ENCODE measurements around the gene DAZAP1.
A peak's percentile ranks its signal among the peaks of the same experiment; 100 is the strongest.

The DAZAP1 gene

DNA sequence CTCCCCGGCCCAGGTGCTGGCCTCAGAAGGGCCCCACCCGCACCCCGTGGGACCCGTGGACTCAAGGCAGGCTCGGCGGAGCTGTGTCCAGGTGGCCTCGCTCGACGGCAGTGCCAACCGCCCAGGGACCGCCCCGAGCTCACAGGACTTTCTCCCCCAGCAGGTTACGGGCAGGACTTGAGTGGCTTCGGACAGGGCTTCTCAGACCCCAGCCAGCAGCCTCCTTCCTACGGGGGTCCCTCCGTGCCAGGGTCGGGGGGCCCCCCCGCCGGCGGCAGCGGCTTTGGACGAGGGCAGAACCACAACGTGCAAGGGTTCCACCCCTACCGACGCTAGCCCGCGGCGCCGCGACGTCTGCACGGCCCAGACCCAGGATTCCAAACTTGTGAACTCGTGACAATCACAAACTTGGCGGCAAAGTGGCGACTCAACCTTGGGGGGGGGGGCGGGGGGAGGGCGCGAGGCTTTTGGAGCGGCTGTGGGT lies 27.2 kb downstream of the DAZAP1 start:
- no peak overlapping the region for H4K91ac ChIP-seq (ENCODE audit: low read length)
- H3K79me1 ChIP-seq (replicated peaks; ENCODE audit: low read length, poor library complexity, severe bottlenecking) = peaks cover 44% of the 10 kb centered on the region
- no peak for DNase-seq
- no peak overlapping the region for H3K27ac ChIP-seq (ENCODE audit: low read length, poor library complexity, severe bottlenecking)
- H2BK15ac ChIP-seq (ENCODE audit: low read depth, poor library complexity, severe bottlenecking) = no peak overlapping the region
- H4K8ac ChIP-seq (ENCODE audit: low read length) = no peak overlapping the region
- H2BK5ac ChIP-seq (ENCODE audit: low read depth, low read length, poor library complexity, severe bottlenecking) = no peak overlapping the region
- no peak overlapping the region for H3K4me3 ChIP-seq (ENCODE audit: insufficient read depth in 1 of 2, low read depth in 1 of 2, low read length in 2 of 2)
- no peak overlapping the region for H3K9ac ChIP-seq (ENCODE audit: low read length)
- H3K14ac ChIP-seq (ENCODE audit: low read length in 2 of 2) = no peak overlapping the region
- H3K36me3 ChIP-seq (ENCODE audit: control insufficient read depth in 1 of 2, insufficient read depth in 2 of 2, low read depth in 1 of 2, low read length in 2 of 2) = peaks cover 55 to 62% of the 10 kb centered on the region in 2 experiments
- no peak overlapping the region for H2AK5ac ChIP-seq (ENCODE audit: low read length, severe bottlenecking)
- H3K4me1 ChIP-seq (ENCODE audit: control insufficient read depth, insufficient read depth, low read depth, low read length) = peaks cover 9% of the 10 kb centered on the region
- H2AFZ ChIP-seq (ENCODE audit: low read depth, low read length) = no peak overlapping the region
- H3K4me2 ChIP-seq (ENCODE audit: low read length, poor library complexity, severe bottlenecking) = no peak overlapping the region
- H2BK120ac ChIP-seq (ENCODE audit: low read depth, low read length) = no peak overlapping the region
- no peak overlapping the region for H3K4ac ChIP-seq (ENCODE audit: low read depth in 1 of 2, low read length in 2 of 2)
- no peak overlapping the region for H2BK12ac ChIP-seq (ENCODE audit: low read length in 2 of 2)
- no peaks in the 10 kb centered on the region for H3K27me3 ChIP-seq (ENCODE audit: control insufficient read depth in 1 of 2, insufficient read depth in 1 of 2, low read length in 2 of 2)
- H3K18ac ChIP-seq (ENCODE audit: low read depth in 1 of 2, low read length in 2 of 2) = no peak overlapping the region
- 94% methylated on average over 38 of the region's 39 CpGs for WGBS
- no peaks in the 10 kb centered on the region for H3K9me3 ChIP-seq (ENCODE audit: control insufficient read depth, low read length)
- no peak overlapping the region for H3K23ac ChIP-seq (ENCODE audit: low read length in 2 of 2)

DNA sequence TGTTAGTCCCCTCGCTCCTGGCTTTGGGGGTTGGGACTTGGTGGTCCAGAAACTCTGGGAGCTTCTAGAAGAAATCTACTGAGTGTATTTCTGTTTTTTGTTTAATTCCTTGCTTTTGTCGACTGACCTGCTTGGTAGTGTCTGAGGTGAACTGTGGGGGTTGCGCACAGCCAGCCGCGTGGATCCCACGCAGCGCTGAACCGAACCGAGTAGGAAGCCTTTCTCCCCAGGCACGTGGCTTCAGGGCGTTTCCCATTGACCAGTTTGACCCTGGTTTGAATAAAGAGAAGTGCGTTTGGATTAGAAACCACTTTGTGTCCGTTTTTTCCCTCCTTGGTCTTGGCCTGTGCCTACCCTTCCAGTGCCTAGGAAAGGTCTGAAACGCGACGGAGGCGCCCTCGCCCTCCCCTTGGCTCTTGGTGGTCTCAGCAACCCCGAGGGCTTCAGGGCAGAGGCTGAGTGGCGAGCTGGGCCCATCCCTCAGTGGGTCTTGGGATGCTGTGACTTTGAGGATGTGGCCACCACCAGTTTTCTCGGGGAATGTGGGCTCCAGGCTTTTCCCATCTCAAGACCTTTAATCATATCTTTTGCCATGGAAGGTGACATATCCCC lies 28.1 kb downstream of the DAZAP1 start:
- Histone ChIP-seq H3K4me3 (ENCODE audit: insufficient read depth in 1 of 2, low read depth in 1 of 2, low read length in 2 of 2) (no peak overlapping the region), H4K91ac (ENCODE audit: low read length) (no peak overlapping the region), H2BK15ac (ENCODE audit: low read depth, poor library complexity, severe bottlenecking) (no peak overlapping the region), H2BK120ac (ENCODE audit: low read depth, low read length) (no peak overlapping the region), H2BK12ac (ENCODE audit: low read length in 2 of 2) (no peak overlapping the region), H3K4me1 (ENCODE audit: control insufficient read depth, insufficient read depth, low read depth, low read length) (peaks cover 17% of the 10 kb centered on the region), H3K79me1 (replicated peaks; ENCODE audit: low read length, poor library complexity, severe bottlenecking) (peaks cover 37% of the 10 kb centered on the region), H3K27ac (ENCODE audit: low read length, poor library complexity, severe bottlenecking) (no peak overlapping the region), H3K9ac (ENCODE audit: low read length) (no peak overlapping the region), H3K14ac (ENCODE audit: low read length in 2 of 2) (no peak overlapping the region), H2AK5ac (ENCODE audit: low read length, severe bottlenecking) (no peak overlapping the region), H3K9me3 (ENCODE audit: control insufficient read depth, low read length) (no peaks in the 10 kb centered on the region), H2AFZ (ENCODE audit: low read depth, low read length) (no peak overlapping the region), H3K36me3 (ENCODE audit: control insufficient read depth in 1 of 2, insufficient read depth in 2 of 2, low read depth in 1 of 2, low read length in 2 of 2) (peaks cover 55 to 62% of the 10 kb centered on the region in 2 experiments), H3K27me3 (ENCODE audit: control insufficient read depth in 1 of 2, insufficient read depth in 1 of 2, low read length in 2 of 2) (no peaks in the 10 kb centered on the region), H3K4me2 (ENCODE audit: low read length, poor library complexity, severe bottlenecking) (no peak overlapping the region), H2BK5ac (ENCODE audit: low read depth, low read length, poor library complexity, severe bottlenecking) (no peak overlapping the region), H3K23ac (ENCODE audit: low read length in 2 of 2) (no peak overlapping the region), H3K18ac (ENCODE audit: low read depth in 1 of 2, low read length in 2 of 2) (no peak overlapping the region), H4K8ac (ENCODE audit: low read length) (no peak overlapping the region), H3K4ac (ENCODE audit: low read depth in 1 of 2, low read length in 2 of 2) (no peak overlapping the region)
- WGBS = 93% methylated on average over 21 of the region's 21 CpGs
- no peak for DNase-seq

GRCh38 chr19:1437609-1438008 lies 30.2 kb downstream of the DAZAP1 start:
- H3K9me3 ChIP-seq (ENCODE audit: control insufficient read depth, low read length) = no peaks in the 10 kb centered on the region
- H3K27me3 ChIP-seq (ENCODE audit: control insufficient read depth in 1 of 2, insufficient read depth in 1 of 2, low read length in 2 of 2) = no peaks in the 10 kb centered on the region
- no peak overlapping the region for H2BK120ac ChIP-seq (ENCODE audit: low read depth, low read length)
- 93% methylated on average over 6 of the region's 8 CpGs for WGBS
- no peak overlapping the region for H3K18ac ChIP-seq (ENCODE audit: low read depth in 1 of 2, low read length in 2 of 2)
- no peak for DNase-seq
- no peak overlapping the region for H3K23ac ChIP-seq (ENCODE audit: low read length in 2 of 2)
- no peak overlapping the region for H2BK5ac ChIP-seq (ENCODE audit: low read depth, low read length, poor library complexity, severe bottlenecking)
- no peak overlapping the region for H4K8ac ChIP-seq (ENCODE audit: low read length)
- H3K14ac ChIP-seq (ENCODE audit: low read length in 2 of 2) = no peak overlapping the region
- no peak overlapping the region for H3K4ac ChIP-seq (ENCODE audit: low read depth in 1 of 2, low read length in 2 of 2)
- no peak overlapping the region for H2AFZ ChIP-seq (ENCODE audit: low read depth, low read length)
- H3K36me3 ChIP-seq (ENCODE audit: control insufficient read depth in 1 of 2, insufficient read depth in 2 of 2, low read depth in 1 of 2, low read length in 2 of 2) = peaks cover 62 to 67% of the 10 kb centered on the region in 2 experiments
- H3K79me1 ChIP-seq (replicated peaks; ENCODE audit: low read length, poor library complexity, severe bottlenecking) = peaks cover 31% of the 10 kb centered on the region
- H3K4me1 ChIP-seq (ENCODE audit: control insufficient read depth, insufficient read depth, low read depth, low read length) = peaks cover 27% of the 10 kb centered on the region
- peak overlapping the region; percentile 24 for H3K4me2 ChIP-seq (ENCODE audit: low read length, poor library complexity, severe bottlenecking)
- no peak overlapping the region for H4K91ac ChIP-seq (ENCODE audit: low read length)
- peak overlapping the region in 1 of 2 experiments; percentile 93 for H3K4me3 ChIP-seq (ENCODE audit: insufficient read depth in 1 of 2, low read depth in 1 of 2, low read length in 2 of 2)
- no peak overlapping the region for H2BK15ac ChIP-seq (ENCODE audit: low read depth, poor library complexity, severe bottlenecking)
- no peak overlapping the region for H2AK5ac ChIP-seq (ENCODE audit: low read length, severe bottlenecking)
- peak overlapping the region; percentile 11 for H3K27ac ChIP-seq (ENCODE audit: low read length, poor library complexity, severe bottlenecking)
- peak overlapping the region; percentile 94 for H3K9ac ChIP-seq (ENCODE audit: low read length)
- H2BK12ac ChIP-seq (ENCODE audit: low read length in 2 of 2) = no peak overlapping the region

GRCh38 chr19:1438035-1438932 lies 30.9 kb downstream of the DAZAP1 start, which contains the start of gene RPS15:
RPS15 (plus strand) TSS chr19:1438396; CDS start chr19:1438426, 30 bp downstream.
- Histone ChIP-seq H3K9me3 (ENCODE audit: control insufficient read depth, low read length) (no peaks in the 10 kb centered on the region), H3K79me1 (replicated peaks; ENCODE audit: low read length, poor library complexity, severe bottlenecking) (peaks cover 29% of the 10 kb centered on the region), H3K4me2 (ENCODE audit: low read length, poor library complexity, severe bottlenecking) (peak within 1 kb of the TSS; percentile 56), H2BK12ac (ENCODE audit: low read length in 2 of 2) (peak within 1 kb of the TSS in 1 of 2 experiments; percentile 66), H2BK5ac (ENCODE audit: low read depth, low read length, poor library complexity, severe bottlenecking) (peak within 1 kb of the TSS; percentile 95), H2BK120ac (ENCODE audit: low read depth, low read length) (peak within 1 kb of the TSS; percentile 45), H4K91ac (ENCODE audit: low read length) (peak within 1 kb of the TSS; percentile 67), H3K14ac (ENCODE audit: low read length in 2 of 2) (peak within 1 kb of the TSS in 1 of 2 experiments; percentile 92), H4K8ac (ENCODE audit: low read length) (peak within 1 kb of the TSS; percentile 58), H2AK5ac (ENCODE audit: low read length, severe bottlenecking) (peak within 1 kb of the TSS; percentile 84), H3K4ac (ENCODE audit: low read depth in 1 of 2, low read length in 2 of 2) (peak within 1 kb of the TSS; percentile 66 to 92), H3K9ac (ENCODE audit: low read length) (peak within 1 kb of the TSS; percentile 94), H3K23ac (ENCODE audit: low read length in 2 of 2) (peak within 1 kb of the TSS in 1 of 2 experiments; percentile 100), H3K4me1 (ENCODE audit: control insufficient read depth, insufficient read depth, low read depth, low read length) (peaks cover 29% of the 10 kb centered on the region), H3K27ac (ENCODE audit: low read length, poor library complexity, severe bottlenecking) (peak within 1 kb of the TSS; percentile 54), H3K27me3 (ENCODE audit: control insufficient read depth in 1 of 2, insufficient read depth in 1 of 2, low read length in 2 of 2) (no peaks in the 10 kb centered on the region), H3K4me3 (ENCODE audit: insufficient read depth in 1 of 2, low read depth in 1 of 2, low read length in 2 of 2) (peak within 1 kb of the TSS; percentile 90 to 93), H3K36me3 (ENCODE audit: control insufficient read depth in 1 of 2, insufficient read depth in 2 of 2, low read depth in 1 of 2, low read length in 2 of 2) (peaks cover 62 to 67% of the 10 kb centered on the region in 2 experiments), H2AFZ (ENCODE audit: low read depth, low read length) (no peak within 1 kb of the TSS), H3K18ac (ENCODE audit: low read depth in 1 of 2, low read length in 2 of 2) (peak within 1 kb of the TSS; percentile 68 to 99), H2BK15ac (ENCODE audit: low read depth, poor library complexity, severe bottlenecking) (no peak within 1 kb of the TSS)
- peak; percentile 93 for DNase-seq
- 2% methylated on average over 86 of the region's 100 CpGs for WGBS
